ENCODE measurements around the gene TMC4. TPM values are rescaled to one million over a fixed set of nuclear protein-coding genes. Genes with fewer than 3 reads are reported as not detected.
A peak's percentile ranks its signal among the peaks of the same experiment; 100 is the strongest.

The TMC4 gene
- total RNA-seq, 1 donor from 2014 or later = 48.3 TPM

GRCh38 chr19:54160854-54161253 is 12.1 kb downstream of the TMC4 start:
- H3K4me3 ChIP-seq = peak overlapping the region; percentile 62
- no peak overlapping the region for H3K27ac ChIP-seq
- no peaks in the 10 kb centered on the region for H3K9me3 ChIP-seq
- no peak for ATAC-seq
- peaks cover 24% of the 10 kb centered on the region for H3K36me3 ChIP-seq
- peaks cover 27% of the 10 kb centered on the region for H3K4me1 ChIP-seq
- no peak for DNase-seq
- TF ChIP-seq CTCF (IDR thresholded peaks at IDR 0.05) = no peak
- intact Hi-C loops (cut with DNase I) = no loop called here
- H3K27me3 ChIP-seq = no peaks in the 10 kb centered on the region

GRCh38 chr19:54160182-54160811 is 12.7 kb downstream of the TMC4 start:
- Histone ChIP-seq H3K4me1 (peaks cover 27% of the 10 kb centered on the region), H3K27ac (peak overlapping the region; percentile 91), H3K4me3 (peak overlapping the region; percentile 62), H3K9me3 (no peaks in the 10 kb centered on the region), H3K27me3 (no peaks in the 10 kb centered on the region), H3K36me3 (peaks cover 29% of the 10 kb centered on the region)
- DNase-seq (no peak), ATAC-seq (no peak)
- intact Hi-C loops (cut with DNase I) = no loop called here
- TF ChIP-seq CTCF (IDR thresholded peaks at IDR 0.05) = no peak

- H3K4me3 ChIP-seq = peak within 1 kb of the TSS; percentile 81
- intact Hi-C loops (cut with DNase I) = no loop called here
- H3K4me1 ChIP-seq = peaks cover 25% of the 10 kb centered on the region
- H3K27me3 ChIP-seq = no peaks in the 10 kb centered on the region
- H3K9me3 ChIP-seq = no peaks in the 10 kb centered on the region
- DNase-seq = peak; percentile 98
- peak within 1 kb of the TSS; percentile 99 for H3K27ac ChIP-seq
- peaks cover 36% of the 10 kb centered on the region for H3K36me3 ChIP-seq
- TF ChIP-seq CTCF (IDR thresholded peaks at IDR 0.05) = peak; percentile 39
- ATAC-seq = peak; percentile 91
Measured at GRCh38 chr19:54159352-54160181, 13.4 kb downstream of the TMC4 start, which contains the start of gene LENG1. Gene LENG1 (minus strand): TSS chr19:54159721. CDS start chr19:54159695, 26 bp downstream.

GRCh38 chr19:54158812-54159351 is 14.1 kb downstream of the TMC4 start:
- no peak for ATAC-seq
- intact Hi-C loops (cut with DNase I) = no loop called here
- TF ChIP-seq CTCF (IDR thresholded peaks at IDR 0.05) = no peak

GRCh38 chr19:54156953-54157352 is 16.0 kb downstream of the TMC4 start:
- Histone ChIP-seq H3K4me3 (no peak overlapping the region), H3K27me3 (no peaks in the 10 kb centered on the region), H3K27ac (no peak overlapping the region), H3K9me3 (no peaks in the 10 kb centered on the region), H3K36me3 (peaks cover 63% of the 10 kb centered on the region), H3K4me1 (peaks cover 17% of the 10 kb centered on the region)
- no peak for ATAC-seq
- no peak for DNase-seq
- intact Hi-C loops (cut with DNase I) = no loop called here
- TF ChIP-seq CTCF (IDR thresholded peaks at IDR 0.05) = no peak

More at GRCh38 chr19:54158812-54159351, 14.1 kb downstream of the TMC4 start:
- peaks cover 22% of the 10 kb centered on the region for H3K4me1 ChIP-seq
- no peaks in the 10 kb centered on the region for H3K27me3 ChIP-seq
- no peak for DNase-seq
- H3K4me3 ChIP-seq = peak overlapping the region; percentile 81
- peaks cover 43% of the 10 kb centered on the region for H3K36me3 ChIP-seq
- no peaks in the 10 kb centered on the region for H3K9me3 ChIP-seq
- peak overlapping the region; percentile 99 for H3K27ac ChIP-seq

Data from upper lobe of right lung (tissue), 1 donor.